Measurements from ENCODE around the gene TNS1.

- no peak for TF ChIP-seq EZH2phosphoT487 (IDR thresholded peaks at IDR 0.05; ENCODE audit: insufficient read depth, low read depth)
- no peak for TF ChIP-seq EZH2 (IDR thresholded peaks at IDR 0.05; ENCODE audit: insufficient read depth, poor library complexity, severe bottlenecking)
These were observed 20.8 kb upstream of the TNS1 start for GRCh38 chr2:218023636-218024035.

All from GM23248 (cell line).